SU-DHL-6 (cell line): ENCODE data around the gene NHLRC2.

Source experiments
- CTCF ChIP-seq: fragments of 200-600 bp; sonication (generic); IDR thresholded peaks from one replicate; pipeline ENCODE4 v1.5.1; 2017; ENCODE audit warnings: antibody characterized with exemption, mild to moderate bottlenecking, low read length, moderate library complexity; ENCODE audit not compliant: insufficient read depth, poor library complexity, severe bottlenecking
- EZH2phosphoT487 ChIP-seq: fragments of 200-600 bp; sonication (generic), shearing (Covaris generic); conservative IDR thresholded peaks from 2 replicates; pipeline ENCODE4 v1.6.1; 2018; ENCODE audit warnings: mild to moderate bottlenecking, antibody characterized with exemption, low read length, moderate library complexity, mixed read lengths

GRCh38 chr10:113859261-113859660 lies 4.8 kb downstream of the NHLRC2 start:
- TF ChIP-seq CTCF, result no peak
- no peak for TF ChIP-seq EZH2phosphoT487
